Measurements from ENCODE around the gene SVOPL.

The SVOPL gene

DNA sequence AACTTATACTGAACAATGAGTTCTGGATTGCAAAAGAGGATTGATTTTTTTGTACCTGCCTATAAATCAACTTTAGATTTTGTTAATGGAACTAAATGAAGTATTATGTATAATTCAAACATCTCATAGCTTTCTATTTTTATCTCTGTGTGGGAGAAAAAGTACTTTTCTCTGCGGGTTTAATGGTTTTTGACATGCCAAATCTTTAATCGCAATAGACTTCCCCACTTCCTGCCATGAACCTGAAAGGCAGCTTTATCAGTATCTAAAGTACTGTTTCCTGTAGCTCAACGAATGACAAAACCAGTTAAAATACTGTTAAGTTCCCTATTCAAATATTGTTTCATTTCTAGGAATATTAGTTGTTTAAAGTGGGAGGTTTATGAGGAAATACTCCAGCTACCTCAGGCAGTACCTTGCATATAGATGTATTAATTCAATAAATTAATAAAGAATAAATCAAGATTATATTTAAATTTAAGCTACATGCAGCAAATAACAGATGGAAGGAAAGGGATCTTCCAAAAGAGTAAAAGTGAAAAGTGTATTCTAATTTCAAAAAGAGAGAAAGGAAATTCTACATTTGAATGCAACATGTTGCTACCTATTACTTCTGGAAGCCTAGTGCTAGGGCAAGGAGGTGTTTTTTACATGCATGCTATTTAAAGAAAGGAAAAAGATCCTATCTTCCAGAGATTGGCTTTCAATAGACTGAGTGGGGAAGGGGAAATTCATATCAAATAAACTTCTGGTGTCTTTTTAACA is 75.9 kb downstream of the SVOPL start:
- Histone ChIP-seq H3K9ac (ENCODE audit: low read length) (no peak overlapping the region), H3K9me3 (ENCODE audit: low read length) (no peaks in the 10 kb centered on the region), H3K4me3 (ENCODE audit: low read depth in 1 of 2, low read length in 2 of 2) (no peak overlapping the region), H3K4me1 (ENCODE audit: insufficient read depth, low read length) (no peaks in the 10 kb centered on the region), H3K27ac (ENCODE audit: low read depth, low read length) (no peak overlapping the region), H3K27me3 (ENCODE audit: control insufficient read depth in 1 of 2, insufficient read depth in 2 of 2, low read length in 2 of 2) (no peaks in the 10 kb centered on the region), H3K36me3 (ENCODE audit: insufficient read depth, low read length) (no peaks in the 10 kb centered on the region)

DNA sequence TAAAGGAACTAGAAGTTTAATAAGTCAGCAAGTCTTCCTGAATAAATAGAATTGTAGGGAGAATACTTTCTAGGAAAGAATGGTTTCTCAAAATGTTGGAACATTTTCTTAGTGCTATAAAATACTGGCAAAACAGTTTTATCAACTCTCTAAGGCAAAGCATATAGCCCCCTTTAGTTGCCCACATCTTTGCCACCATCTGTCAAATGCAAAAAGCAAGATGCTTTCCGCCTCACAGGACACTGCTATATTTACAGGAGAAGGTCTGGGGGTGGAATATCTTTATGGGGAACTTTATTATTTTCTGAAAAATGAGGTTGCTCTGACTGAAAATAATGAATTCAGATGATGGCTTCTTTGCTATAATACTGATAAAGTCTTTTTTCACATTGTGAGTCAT is 78.3 kb downstream of the SVOPL start:
- Histone ChIP-seq H3K27me3 (ENCODE audit: control insufficient read depth in 1 of 2, insufficient read depth in 2 of 2, low read length in 2 of 2) (no peaks in the 10 kb centered on the region), H3K27ac (ENCODE audit: low read depth, low read length) (no peak overlapping the region)

DNA sequence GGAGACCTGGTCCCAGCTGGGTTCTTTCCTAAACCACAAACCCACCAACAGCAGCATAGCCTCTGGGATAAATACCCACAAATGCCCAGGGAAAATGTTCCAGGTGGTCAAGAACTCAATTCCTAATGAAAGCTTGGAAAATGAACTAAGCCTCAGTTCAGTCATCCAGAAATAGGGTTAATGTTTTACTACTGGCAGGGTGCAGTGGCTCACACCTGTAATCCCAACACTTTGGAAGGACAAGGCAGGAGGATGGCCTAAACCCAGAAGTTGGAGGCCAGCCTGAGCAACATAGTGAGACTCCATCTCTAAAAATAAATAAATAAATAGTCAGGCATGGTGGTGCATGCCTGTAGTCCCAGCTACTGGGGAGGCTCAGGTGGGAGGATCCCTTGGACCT is 82.2 kb downstream of the SVOPL start:
- H3K4me1 ChIP-seq (ENCODE audit: insufficient read depth, low read length) = no peaks in the 10 kb centered on the region
- H3K27ac ChIP-seq (ENCODE audit: low read depth, low read length) = no peak overlapping the region
- no peaks in the 10 kb centered on the region for H3K36me3 ChIP-seq (ENCODE audit: insufficient read depth, low read length)
- no peaks in the 10 kb centered on the region for H3K27me3 ChIP-seq (ENCODE audit: control insufficient read depth in 1 of 2, insufficient read depth in 2 of 2, low read length in 2 of 2)
- H3K4me3 ChIP-seq (ENCODE audit: low read depth in 1 of 2, low read length in 2 of 2) = no peak overlapping the region
- H3K9ac ChIP-seq (ENCODE audit: low read length) = no peak overlapping the region
- no peaks in the 10 kb centered on the region for H3K9me3 ChIP-seq (ENCODE audit: low read length)

More for the DNA sequence above, 78.3 kb downstream of the SVOPL start:
- H3K9ac ChIP-seq (ENCODE audit: low read length) = no peak overlapping the region
- no peaks in the 10 kb centered on the region for H3K4me1 ChIP-seq (ENCODE audit: insufficient read depth, low read length)
- no peak overlapping the region for H3K4me3 ChIP-seq (ENCODE audit: low read depth in 1 of 2, low read length in 2 of 2)
- no peaks in the 10 kb centered on the region for H3K9me3 ChIP-seq (ENCODE audit: low read length)
- H3K36me3 ChIP-seq (ENCODE audit: insufficient read depth, low read length) = no peaks in the 10 kb centered on the region

DNA sequence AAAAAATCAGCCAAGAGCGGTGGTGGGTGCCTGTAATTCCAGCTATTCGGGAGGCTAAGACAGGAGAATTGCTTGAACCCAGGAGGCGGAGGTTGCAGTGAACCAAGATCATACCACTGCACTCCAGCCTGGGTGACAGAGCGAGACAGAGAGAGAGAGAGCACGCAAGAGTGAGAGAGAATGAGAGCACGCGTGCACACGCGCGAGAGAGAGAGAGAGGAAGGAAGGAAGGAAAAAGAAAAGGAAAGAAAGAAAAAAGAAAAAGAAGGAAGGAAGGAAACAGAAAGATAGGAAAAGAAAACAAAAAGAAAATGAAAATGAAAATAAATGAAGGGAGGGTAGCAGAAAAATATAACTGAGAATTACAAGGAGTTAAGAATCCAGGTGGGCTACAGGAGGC is 82.7 kb downstream of the SVOPL start:
- Histone ChIP-seq H3K9ac (ENCODE audit: low read length) (no peak overlapping the region), H3K9me3 (ENCODE audit: low read length) (no peaks in the 10 kb centered on the region), H3K36me3 (ENCODE audit: insufficient read depth, low read length) (no peaks in the 10 kb centered on the region), H3K4me1 (ENCODE audit: insufficient read depth, low read length) (no peaks in the 10 kb centered on the region), H3K27me3 (ENCODE audit: control insufficient read depth in 1 of 2, insufficient read depth in 2 of 2, low read length in 2 of 2) (no peaks in the 10 kb centered on the region), H3K27ac (ENCODE audit: low read depth, low read length) (no peak overlapping the region), H3K4me3 (ENCODE audit: low read depth in 1 of 2, low read length in 2 of 2) (no peak overlapping the region)

DNA sequence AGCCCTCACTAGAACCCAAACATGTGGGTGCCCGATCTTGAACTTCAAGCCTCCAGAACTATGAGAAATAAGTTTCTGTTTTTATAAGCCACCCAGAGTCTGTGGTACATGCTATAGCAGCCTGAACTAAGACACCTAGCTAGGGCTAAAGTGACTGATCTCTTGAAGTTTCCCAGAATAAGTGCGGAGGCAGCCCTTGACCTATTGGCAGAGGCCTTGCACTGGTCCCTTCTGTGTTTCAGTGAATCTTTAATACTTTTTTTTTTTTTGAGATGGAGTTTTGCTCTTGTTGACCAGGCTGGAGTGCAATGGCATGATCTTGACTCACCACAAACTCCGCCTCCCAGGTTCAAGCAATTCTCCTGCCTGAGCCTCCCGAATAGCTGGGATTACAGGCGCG is 85.1 kb downstream of the SVOPL start:
- no peak overlapping the region for H3K4me3 ChIP-seq (ENCODE audit: low read depth in 1 of 2, low read length in 2 of 2)
- no peak overlapping the region for H3K9ac ChIP-seq (ENCODE audit: low read length)
- no peaks in the 10 kb centered on the region for H3K27me3 ChIP-seq (ENCODE audit: control insufficient read depth in 1 of 2, insufficient read depth in 2 of 2, low read length in 2 of 2)
- no peaks in the 10 kb centered on the region for H3K4me1 ChIP-seq (ENCODE audit: insufficient read depth, low read length)
- H3K36me3 ChIP-seq (ENCODE audit: insufficient read depth, low read length) = no peaks in the 10 kb centered on the region
- no peaks in the 10 kb centered on the region for H3K9me3 ChIP-seq (ENCODE audit: low read length)
- no peak overlapping the region for H3K27ac ChIP-seq (ENCODE audit: low read depth, low read length)

DNA sequence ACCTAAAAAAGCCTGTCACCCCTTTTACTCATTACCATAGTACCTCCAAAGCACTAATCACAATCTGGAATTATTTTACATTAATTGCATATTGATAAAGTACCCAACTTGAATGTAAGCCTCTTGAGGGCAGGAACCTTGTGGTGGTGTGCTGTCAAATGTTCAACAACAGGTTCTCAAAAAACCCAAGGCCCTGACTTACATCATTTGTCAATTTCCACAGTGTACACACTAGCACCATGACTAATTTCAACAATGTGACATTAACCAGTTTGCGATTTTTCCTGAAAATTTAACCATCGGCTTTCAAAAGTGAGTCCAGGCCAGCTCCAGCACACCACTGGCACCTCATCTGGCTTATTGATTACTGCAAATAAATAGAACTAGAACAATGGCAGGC is 87.5 kb downstream of the SVOPL start:
- H3K9me3 ChIP-seq (ENCODE audit: low read length) = no peaks in the 10 kb centered on the region
- H3K9ac ChIP-seq (ENCODE audit: low read length) = no peak overlapping the region
- no peak overlapping the region for H3K4me3 ChIP-seq (ENCODE audit: low read depth in 1 of 2, low read length in 2 of 2)
- no peaks in the 10 kb centered on the region for H3K36me3 ChIP-seq (ENCODE audit: insufficient read depth, low read length)
- H3K27ac ChIP-seq (ENCODE audit: low read depth, low read length) = no peak overlapping the region
- H3K27me3 ChIP-seq (ENCODE audit: control insufficient read depth in 1 of 2, insufficient read depth in 2 of 2, low read length in 2 of 2) = no peaks in the 10 kb centered on the region
- no peaks in the 10 kb centered on the region for H3K4me1 ChIP-seq (ENCODE audit: insufficient read depth, low read length)

DNA sequence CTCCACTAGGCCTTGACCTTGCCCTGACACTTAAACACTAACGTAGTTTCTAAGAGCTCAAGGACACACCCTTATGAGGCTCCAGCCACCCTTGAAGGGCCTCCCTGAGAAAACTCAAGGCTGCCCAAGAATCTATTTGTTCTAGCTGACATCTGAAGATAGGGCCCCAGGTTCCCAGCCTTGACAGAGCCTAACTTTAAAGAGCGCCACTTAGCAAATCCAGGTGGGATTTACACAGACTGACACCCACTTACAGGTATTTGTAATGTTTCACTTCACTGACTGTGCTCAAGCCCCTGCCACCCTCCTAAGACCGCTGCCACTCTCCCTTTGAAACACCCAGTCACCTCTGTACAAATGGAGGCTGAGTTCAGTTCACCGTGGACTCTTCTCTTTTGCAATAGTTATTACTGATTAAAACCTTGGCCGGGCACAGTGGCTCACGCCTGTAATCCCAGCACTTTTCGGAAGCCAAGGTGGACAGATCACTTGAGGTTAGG is 90.4 kb downstream of the SVOPL start:
- Histone ChIP-seq H3K9me3 (ENCODE audit: low read length) (no peaks in the 10 kb centered on the region), H3K36me3 (ENCODE audit: insufficient read depth, low read length) (no peaks in the 10 kb centered on the region), H3K4me3 (ENCODE audit: low read depth in 1 of 2, low read length in 2 of 2) (no peak overlapping the region), H3K27me3 (ENCODE audit: control insufficient read depth in 1 of 2, insufficient read depth in 2 of 2, low read length in 2 of 2) (no peaks in the 10 kb centered on the region), H3K9ac (ENCODE audit: low read length) (no peak overlapping the region), H3K4me1 (ENCODE audit: insufficient read depth, low read length) (no peaks in the 10 kb centered on the region), H3K27ac (ENCODE audit: low read depth, low read length) (no peak overlapping the region)

DNA sequence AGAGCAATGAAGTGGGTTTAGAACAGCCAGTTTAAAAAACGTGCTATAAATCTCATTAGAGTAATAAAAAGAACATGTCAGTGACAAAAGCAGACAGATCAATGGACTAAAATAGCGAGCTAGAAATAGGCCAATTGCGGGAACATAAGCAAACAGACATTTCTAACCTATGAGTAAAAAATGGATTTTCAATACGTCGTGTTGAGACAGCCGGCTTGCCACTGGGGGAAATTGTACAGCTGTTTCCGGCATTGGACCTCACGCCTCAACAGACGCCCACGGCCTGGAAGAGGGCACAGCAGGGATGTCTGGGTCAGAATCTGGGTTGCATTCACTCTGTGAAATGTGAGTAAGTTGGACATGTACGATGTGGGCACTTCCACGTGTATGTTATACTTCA is 92.9 kb downstream of the SVOPL start:
- Histone ChIP-seq H3K9ac (ENCODE audit: low read length) (no peak overlapping the region), H3K27ac (ENCODE audit: low read depth, low read length) (no peak overlapping the region), H3K9me3 (ENCODE audit: low read length) (no peaks in the 10 kb centered on the region), H3K36me3 (ENCODE audit: insufficient read depth, low read length) (no peaks in the 10 kb centered on the region), H3K4me1 (ENCODE audit: insufficient read depth, low read length) (no peaks in the 10 kb centered on the region), H3K4me3 (ENCODE audit: low read depth in 1 of 2, low read length in 2 of 2) (no peak overlapping the region), H3K27me3 (ENCODE audit: control insufficient read depth in 1 of 2, insufficient read depth in 2 of 2, low read length in 2 of 2) (no peaks in the 10 kb centered on the region)

DNA sequence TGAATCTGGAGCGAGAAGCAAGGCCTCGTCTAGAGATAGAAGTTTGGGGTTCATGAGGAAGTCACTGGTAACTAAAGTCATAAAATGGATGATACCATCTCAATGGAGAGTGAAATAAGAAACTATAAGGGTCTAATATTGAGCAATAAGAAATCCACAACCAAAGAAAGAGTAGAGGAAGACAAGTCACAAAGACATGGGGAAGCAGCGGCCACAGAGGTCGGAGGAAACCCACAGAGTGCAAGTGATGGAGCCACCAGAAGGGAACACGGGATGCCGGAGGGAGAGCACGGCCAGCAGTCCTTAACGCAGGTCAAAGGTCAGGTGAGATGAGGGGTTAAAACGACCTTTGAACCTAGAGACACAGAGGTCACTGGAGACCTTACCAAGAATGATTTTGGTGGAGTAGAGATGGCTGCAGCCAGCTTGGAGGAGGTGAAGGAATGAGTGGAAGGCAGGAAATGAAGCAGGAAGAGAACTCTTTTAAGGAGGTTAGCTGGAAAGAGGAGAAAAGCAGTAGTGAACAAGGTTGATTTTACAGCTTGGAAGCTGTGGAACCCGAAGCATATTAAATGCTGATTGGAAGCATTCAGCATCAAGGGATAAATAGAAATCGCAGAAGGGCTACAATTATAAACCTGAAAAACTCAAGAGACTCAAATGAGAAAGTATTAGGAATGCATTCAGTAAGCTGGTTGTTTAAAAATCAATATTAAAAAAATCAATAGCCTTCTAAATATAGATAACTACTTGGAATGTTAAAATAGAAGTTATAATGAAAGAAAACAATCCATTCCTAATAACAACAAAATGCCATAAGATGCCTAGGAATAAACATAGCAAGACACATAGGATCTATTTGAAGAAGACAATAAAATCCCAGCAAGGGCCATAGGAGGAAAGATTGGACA is 93.7 kb downstream of the SVOPL start:
- Histone ChIP-seq H3K9me3 (ENCODE audit: low read length) (no peaks in the 10 kb centered on the region), H3K9ac (ENCODE audit: low read length) (no peak overlapping the region), H3K27ac (ENCODE audit: low read depth, low read length) (no peak overlapping the region), H3K36me3 (ENCODE audit: insufficient read depth, low read length) (no peaks in the 10 kb centered on the region), H3K27me3 (ENCODE audit: control insufficient read depth in 1 of 2, insufficient read depth in 2 of 2, low read length in 2 of 2) (no peaks in the 10 kb centered on the region), H3K4me1 (ENCODE audit: insufficient read depth, low read length) (no peaks in the 10 kb centered on the region), H3K4me3 (ENCODE audit: low read depth in 1 of 2, low read length in 2 of 2) (no peak overlapping the region)

DNA sequence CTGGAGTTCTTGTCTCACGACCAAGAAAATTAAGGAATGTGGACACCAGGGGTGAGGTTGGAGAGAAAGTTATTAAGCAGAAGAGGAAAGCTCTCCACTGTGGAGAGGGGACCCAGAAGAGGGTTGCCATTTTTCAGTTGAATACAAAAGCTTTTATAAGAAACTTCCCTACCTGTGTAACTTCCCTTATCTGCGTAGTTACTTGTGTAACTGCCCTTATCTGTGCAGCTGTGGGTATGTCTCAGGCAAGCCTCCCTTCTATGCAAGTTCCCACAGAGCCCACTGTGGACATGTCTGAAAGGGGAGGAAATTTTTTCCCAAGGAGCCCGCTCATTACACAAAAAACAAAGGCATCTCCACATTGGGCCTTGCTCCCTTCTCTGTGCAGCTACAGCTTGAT is 94.9 kb downstream of the SVOPL start:
- H3K36me3 ChIP-seq (ENCODE audit: insufficient read depth, low read length) = no peaks in the 10 kb centered on the region
- no peak overlapping the region for H3K4me3 ChIP-seq (ENCODE audit: low read depth in 1 of 2, low read length in 2 of 2)
- no peak overlapping the region for H3K9ac ChIP-seq (ENCODE audit: low read length)
- H3K9me3 ChIP-seq (ENCODE audit: low read length) = no peaks in the 10 kb centered on the region
- H3K27ac ChIP-seq (ENCODE audit: low read depth, low read length) = no peak overlapping the region
- no peaks in the 10 kb centered on the region for H3K4me1 ChIP-seq (ENCODE audit: insufficient read depth, low read length)
- no peaks in the 10 kb centered on the region for H3K27me3 ChIP-seq (ENCODE audit: control insufficient read depth in 1 of 2, insufficient read depth in 2 of 2, low read length in 2 of 2)

DNA sequence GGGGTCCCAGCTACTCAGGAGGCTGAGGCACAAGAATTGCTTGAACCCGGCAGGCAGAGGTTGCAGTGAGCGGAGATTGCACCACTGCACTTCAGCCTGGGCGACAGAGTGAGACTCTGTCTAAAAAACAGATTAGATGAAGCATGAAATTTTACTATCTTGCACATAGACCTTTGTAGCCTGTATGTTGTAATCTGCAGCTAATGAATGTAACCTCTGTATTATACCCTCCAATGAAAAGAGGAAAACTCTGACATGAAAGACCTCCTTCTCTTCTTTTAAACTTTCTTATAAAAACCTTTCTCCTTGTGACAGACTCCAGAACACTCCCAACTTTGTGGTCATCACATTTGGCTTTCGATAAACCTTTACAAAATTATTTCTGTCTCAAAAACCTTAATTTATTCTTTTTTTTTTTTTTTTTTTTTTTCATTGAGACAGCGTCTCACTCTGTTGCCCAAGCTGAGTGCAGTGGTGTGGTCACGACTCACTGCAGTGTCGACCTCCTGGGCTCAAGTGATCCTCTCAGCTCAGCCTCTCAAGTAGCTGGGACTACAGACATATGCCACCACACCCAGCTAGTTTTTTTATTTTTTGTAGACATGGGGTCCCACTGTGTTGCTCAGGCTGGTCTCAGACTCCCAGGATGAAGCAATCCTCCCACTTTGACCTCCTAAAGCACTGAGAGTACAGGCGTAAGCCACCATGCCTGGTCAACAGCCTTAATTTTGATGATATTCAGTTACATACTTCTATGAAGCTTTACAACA is 97.4 kb downstream of the SVOPL start:
- H3K4me3 ChIP-seq (ENCODE audit: low read depth in 1 of 2, low read length in 2 of 2) = no peak overlapping the region
- no peaks in the 10 kb centered on the region for H3K36me3 ChIP-seq (ENCODE audit: insufficient read depth, low read length)
- H3K4me1 ChIP-seq (ENCODE audit: insufficient read depth, low read length) = no peaks in the 10 kb centered on the region
- no peaks in the 10 kb centered on the region for H3K9me3 ChIP-seq (ENCODE audit: low read length)
- H3K27me3 ChIP-seq (ENCODE audit: control insufficient read depth in 1 of 2, insufficient read depth in 2 of 2, low read length in 2 of 2) = no peaks in the 10 kb centered on the region
- no peak overlapping the region for H3K27ac ChIP-seq (ENCODE audit: low read depth, low read length)
- no peak overlapping the region for H3K9ac ChIP-seq (ENCODE audit: low read length)

Data from muscle layer of colon (tissue), 2 donors.